ENCODE results near the gene CD200R1L. TPM values are rescaled to one million over a fixed set of nuclear protein-coding genes. Genes with fewer than 3 reads are reported as not detected.

Gene CD200R1L
- polyA plus RNA-seq, 1 of the 3 experiments (the other 2 are of a cell fraction): not detected

GRCh38 chr3:112767777-112768176, 78.9 kb downstream of the CD200R1L start (continued):
- TF ChIP-seq GATA2 (CRISPR knock-in tag; IDR thresholded peaks at IDR 0.05): no peak
- no peak for TF ChIP-seq FOXJ3 (CRISPR knock-in tag; IDR thresholded peaks at IDR 0.05)

- no peak overlapping the region for H3K4me3 ChIP-seq (ENCODE audit: low read depth in 2 of 2, low read length in 1 of 2)
- no peak overlapping the region for H3K4me2 ChIP-seq
- H3K9ac ChIP-seq: no peak overlapping the region
- no peaks in the 10 kb centered on the region for H3K27me3 ChIP-seq (ENCODE audit: insufficient read depth)
- DNase-seq: no peak
- 100% methylated on average over 2 of the region's 2 CpGs for WGBS (ENCODE audit: low lambda C conversion rate)
- H3K9me2 ChIP-seq: no peaks in the 10 kb centered on the region
- H2AFZ ChIP-seq (ENCODE audit: low read depth): no peak overlapping the region
- no peaks in the 10 kb centered on the region for H3K36me3 ChIP-seq (replicated peaks in 1 of 2; ENCODE audit: control insufficient read depth in 1 of 2, insufficient read depth in 2 of 2, low read length in 1 of 2)
- H3K27ac ChIP-seq (ENCODE audit: low read depth in 2 of 2, low read length in 1 of 2): no peak overlapping the region
- CTCF ChIA-PET: interaction anchor here (1.2 to 1.3 kb wide), 2 partner anchors 13 to 32 kb away, joined by 3 to 4 read pairs; no protein-coding TSS in a partner anchor
- peaks cover 11% of the 10 kb centered on the region for H3F3A ChIP-seq (replicated peaks; ENCODE audit: insufficient read depth)
- no peaks in the 10 kb centered on the region for H3K9me3 ChIP-seq
- POLR2A ChIA-PET: no interaction called here
- H4K20me1 ChIP-seq (ENCODE audit: insufficient read depth): no peaks in the 10 kb centered on the region
- TF ChIP-seq EZH2phosphoT487 (IDR thresholded peaks at IDR 0.05; ENCODE audit: borderline replicate concordance, low read depth) (no peak), MEF2A (IDR thresholded peaks at IDR 0.05; ENCODE audit: borderline replicate concordance, low read depth) (no peak), FOXJ3 (CRISPR knock-in tag; IDR thresholded peaks at IDR 0.05) (no peak), ZBTB33 (IDR thresholded peaks at IDR 0.05; ENCODE audit: borderline replicate concordance, low read depth) (no peak), MAX (IDR thresholded peaks at IDR 0.05; ENCODE audit: low read depth) (no peak)
- TF ChIP-seq, protein P1, sequence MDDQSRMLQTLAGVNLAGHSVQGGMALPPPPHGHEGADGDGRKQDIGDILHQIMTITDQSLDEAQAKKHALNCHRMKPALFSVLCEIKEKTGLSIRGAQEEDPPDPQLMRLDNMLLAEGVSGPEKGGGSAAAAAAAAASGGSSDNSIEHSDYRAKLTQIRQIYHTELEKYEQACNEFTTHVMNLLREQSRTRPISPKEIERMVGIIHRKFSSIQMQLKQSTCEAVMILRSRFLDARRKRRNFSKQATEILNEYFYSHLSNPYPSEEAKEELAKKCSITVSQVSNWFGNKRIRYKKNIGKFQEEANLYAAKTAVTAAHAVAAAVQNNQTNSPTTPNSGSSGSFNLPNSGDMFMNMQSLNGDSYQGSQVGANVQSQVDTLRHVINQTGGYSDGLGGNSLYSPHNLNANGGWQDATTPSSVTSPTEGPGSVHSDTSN (IDR thresholded peaks at IDR 0.05): no peak
- peaks cover 3 to 10% of the 10 kb centered on the region in 2 experiments; a peak in 2 of 4 replicates for H3K4me1 ChIP-seq (ENCODE audit: control insufficient read depth in 1 of 2, insufficient read depth in 2 of 2, low read depth in 1 of 2, low read length in 1 of 2)
- no peaks in the 10 kb centered on the region for H3K79me2 ChIP-seq (ENCODE audit: insufficient read depth)
These were observed 79.5 kb downstream of the CD200R1L start for GRCh38 chr3:112767177-112767576.

Other genes with a start within 250 kb of the CD200R1L start
- gene CCDC80, start 205.7 kb downstream of the CD200R1L start, polyA plus RNA-seq (2012; rRNA removed): 83.4 and 103 TPM in 2 replicates
- 0.02 and 0.03 TPM in 2 replicates for gene CD200R1, start 128.2 kb upstream of the CD200R1L start, polyA plus RNA-seq (2012; rRNA removed)
- gene GTPBP8, start 144.1 kb upstream of the CD200R1L start, polyA plus RNA-seq (2012; rRNA removed): 19.2 and 20.1 TPM in 2 replicates